ENCODE measurements around the gene RGS5. TPM values are rescaled to one million over a fixed set of nuclear protein-coding genes. Genes with fewer than 3 reads are reported as not detected.

The RGS5 gene
- total RNA-seq, 2 experiments from 2014 or later = 1.7 to 2.7 TPM

DNA sequence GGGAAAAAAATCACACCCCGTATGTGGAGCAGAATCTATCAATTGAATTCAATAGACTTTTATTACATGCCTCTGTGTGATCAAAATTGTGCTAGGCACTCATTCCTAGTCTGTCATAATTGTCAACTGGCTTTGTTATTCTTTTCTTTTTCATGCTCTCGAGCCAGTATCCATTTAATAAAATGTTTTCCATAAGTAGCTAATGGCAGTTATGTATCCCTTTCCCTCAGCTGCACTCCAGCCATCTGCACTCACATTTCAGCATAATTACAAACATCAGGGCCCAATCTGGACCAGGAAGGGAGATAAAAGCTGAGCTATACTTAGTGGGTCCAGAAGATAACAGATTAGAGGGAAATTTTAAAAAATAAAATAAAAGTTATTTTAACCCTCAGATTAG lies 15.9 kb downstream of the RGS5 start:
- CTCF ChIA-PET = no interaction called here
- POLR2A ChIA-PET = no interaction called here

DNA sequence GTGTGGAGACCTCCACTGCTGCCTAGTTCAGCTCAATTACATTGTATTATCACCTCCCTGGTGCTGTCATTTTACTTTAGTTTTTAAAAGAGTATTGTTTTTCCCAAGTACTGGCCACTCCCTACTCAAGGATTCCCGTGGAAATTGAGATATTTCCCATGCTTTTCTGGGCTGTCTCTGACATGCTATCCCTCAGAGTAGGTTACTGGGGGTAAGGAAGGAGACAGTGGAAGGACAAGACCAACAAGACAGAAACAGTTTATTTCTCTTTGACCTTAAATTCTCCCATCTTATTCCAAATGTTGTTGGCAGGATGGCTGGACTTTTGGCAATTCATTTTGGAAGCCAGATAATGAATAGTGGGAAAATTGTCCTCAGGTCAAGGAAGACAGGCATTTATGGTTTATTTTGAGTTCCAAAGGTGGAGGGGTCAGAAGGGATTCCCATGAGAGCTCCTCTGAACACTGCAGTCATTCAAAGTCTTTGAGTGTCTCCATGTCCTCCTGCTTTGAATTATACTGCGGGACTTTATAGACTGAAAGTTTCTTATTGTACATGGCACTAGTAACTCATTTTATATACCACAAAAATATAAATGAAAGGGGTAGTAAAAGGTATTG lies 20.3 kb downstream of the RGS5 start:
- CTCF ChIA-PET = no interaction called here
- POLR2A ChIA-PET = no interaction called here

DNA sequence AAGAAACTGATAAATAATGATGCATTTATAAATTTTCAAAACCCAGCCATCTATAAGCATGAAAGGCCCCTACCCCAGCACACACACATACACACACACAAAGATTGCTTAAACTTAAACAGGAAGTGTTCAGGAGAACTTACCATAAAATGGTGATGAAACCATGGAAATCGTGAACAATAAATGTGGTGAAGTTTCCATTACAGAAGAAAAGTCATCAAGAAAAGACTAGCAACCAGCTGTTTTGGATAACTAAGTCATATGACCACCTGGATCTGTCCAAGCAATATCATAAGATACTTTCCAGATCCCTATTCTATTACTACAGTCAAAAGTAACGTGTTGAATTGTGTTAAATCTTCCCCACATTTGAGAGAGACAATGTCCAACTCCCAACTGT lies 24.1 kb downstream of the RGS5 start:
- ChIA-PET CTCF (no interaction called here), POLR2A (no interaction called here)

DNA sequence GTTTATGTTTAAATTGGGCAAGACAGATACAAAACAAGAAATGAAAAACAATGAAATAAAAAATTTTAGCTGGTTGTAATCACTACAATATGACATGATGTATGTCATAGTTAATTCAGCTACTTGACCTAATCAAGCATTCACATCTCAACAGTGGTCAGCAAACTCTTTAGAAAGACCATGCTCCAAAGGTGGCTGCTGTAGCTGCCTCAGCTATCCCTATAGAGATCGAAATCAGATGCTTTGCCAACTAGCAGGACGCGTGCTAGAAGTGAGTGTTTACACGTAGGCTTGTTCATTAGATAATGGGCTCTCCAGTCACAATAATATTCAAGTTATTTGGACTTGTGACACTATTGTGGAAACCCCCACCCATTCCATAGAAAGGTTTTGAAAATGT lies 25.9 kb downstream of the RGS5 start:
- ChIA-PET POLR2A (no interaction called here), CTCF (interaction anchor here (0.6 kb wide), 1 partner anchor 145 kb away, joined by 3 read pairs; no protein-coding TSS in a partner anchor)

DNA sequence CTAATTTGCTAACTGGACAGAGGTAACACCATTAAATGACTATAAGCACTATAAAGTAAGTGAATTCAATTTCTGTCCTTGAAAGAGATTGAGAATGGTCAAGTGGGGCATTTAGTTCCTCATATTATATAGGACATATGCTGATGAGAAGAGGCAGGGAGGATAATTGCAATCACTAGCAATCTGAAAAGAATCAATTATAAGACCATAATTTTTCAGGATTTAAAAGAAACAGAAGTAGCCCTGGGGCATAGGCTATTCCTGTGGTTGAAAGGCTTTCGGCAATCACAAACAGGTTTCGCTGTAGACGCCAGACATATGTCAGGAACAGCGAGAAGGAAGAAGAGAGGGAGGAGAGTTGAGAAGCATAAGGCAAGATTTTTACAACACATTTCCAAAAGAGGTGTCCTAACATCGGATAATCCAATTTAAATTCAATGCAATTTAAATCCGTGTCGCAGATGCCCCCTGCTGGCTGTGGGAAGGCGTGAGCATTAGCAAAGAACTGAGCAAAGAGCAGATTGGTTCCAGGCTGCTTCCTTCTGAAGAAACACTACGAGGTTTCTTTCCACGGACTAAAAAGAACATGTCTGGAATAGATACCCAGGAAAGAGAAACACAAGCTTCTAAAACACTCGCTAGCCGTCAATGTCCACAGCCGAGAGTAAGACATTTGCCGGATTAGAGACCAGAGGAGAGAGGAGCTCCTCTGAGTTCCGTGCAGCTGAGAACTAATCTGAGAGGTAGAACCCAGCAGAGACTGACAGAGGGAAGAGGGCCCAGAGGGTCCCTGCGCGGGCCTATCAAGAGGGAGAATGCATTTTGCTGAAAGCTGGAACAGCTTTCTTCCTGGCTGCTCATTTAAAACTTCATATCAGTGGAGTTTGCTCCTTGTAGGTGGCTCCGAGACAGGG lies 27.9 kb downstream of the RGS5 start:
- POLR2A ChIA-PET = no interaction called here
- CTCF ChIA-PET = interaction anchor here (1.2 kb wide), 1 partner anchor 321 kb away, joined by 5 read pairs; no protein-coding TSS in a partner anchor

DNA sequence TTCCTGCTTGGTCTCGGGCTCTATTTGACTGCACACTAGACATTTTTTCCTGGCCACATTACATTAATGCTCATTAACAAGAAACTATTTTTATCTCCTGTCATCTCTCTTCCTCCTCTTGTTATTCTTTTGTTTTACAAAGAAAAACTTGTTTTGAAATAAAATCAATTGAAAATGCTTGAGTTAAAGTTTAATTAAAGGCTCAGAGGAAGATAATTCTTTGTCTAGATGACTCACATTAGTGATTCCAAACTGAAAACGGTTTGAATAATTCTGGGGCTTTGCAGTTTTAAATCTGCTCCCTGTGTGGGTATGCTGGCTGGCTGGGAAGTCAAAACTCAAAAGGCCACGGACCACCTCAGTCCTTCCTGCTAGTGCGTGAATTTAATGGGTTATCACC lies 29.6 kb downstream of the RGS5 start:
- ChIA-PET POLR2A (no interaction called here), CTCF (no interaction called here)

DNA sequence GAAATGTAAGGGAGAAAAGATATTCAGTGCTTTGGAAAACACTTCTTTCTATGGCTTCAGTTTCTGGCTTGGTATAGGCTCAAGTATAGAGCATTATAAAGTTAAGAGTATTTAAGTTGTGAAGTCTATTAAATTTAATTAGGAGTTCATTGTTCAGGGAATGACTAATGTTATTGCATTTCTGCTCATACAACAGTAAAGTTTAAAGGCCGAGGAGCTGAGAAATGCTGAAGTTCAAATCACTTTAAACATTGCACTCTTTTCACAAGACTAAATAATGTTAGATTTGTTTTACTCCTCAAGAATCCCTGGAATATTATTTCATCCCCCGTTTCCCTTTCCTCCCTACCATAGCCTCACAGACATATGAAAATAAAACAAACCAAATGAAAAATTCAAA lies 30.1 kb downstream of the RGS5 start:
- ChIA-PET POLR2A (no interaction called here), CTCF (no interaction called here)

DNA sequence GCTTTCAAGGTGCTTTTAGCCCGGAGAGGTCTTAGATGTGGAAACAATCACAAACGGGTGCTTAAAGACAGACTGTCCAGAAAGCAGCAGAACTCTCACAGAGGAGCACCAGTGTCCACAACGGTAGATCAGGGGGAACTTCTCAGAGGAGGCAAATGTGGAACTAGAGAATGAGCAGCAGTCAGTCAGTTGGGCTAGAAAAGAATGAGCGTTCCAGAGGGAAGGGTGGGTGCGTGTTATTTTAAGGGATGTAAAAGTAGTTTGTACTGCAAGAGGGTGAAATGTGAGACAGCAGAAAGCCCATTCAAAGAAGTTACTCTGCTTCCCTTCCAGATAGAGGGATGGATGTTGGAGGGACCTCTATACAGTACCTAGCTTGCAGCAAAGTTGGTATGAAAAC lies 30.9 kb downstream of the RGS5 start:
- CTCF ChIA-PET = no interaction called here
- POLR2A ChIA-PET = no interaction called here

DNA sequence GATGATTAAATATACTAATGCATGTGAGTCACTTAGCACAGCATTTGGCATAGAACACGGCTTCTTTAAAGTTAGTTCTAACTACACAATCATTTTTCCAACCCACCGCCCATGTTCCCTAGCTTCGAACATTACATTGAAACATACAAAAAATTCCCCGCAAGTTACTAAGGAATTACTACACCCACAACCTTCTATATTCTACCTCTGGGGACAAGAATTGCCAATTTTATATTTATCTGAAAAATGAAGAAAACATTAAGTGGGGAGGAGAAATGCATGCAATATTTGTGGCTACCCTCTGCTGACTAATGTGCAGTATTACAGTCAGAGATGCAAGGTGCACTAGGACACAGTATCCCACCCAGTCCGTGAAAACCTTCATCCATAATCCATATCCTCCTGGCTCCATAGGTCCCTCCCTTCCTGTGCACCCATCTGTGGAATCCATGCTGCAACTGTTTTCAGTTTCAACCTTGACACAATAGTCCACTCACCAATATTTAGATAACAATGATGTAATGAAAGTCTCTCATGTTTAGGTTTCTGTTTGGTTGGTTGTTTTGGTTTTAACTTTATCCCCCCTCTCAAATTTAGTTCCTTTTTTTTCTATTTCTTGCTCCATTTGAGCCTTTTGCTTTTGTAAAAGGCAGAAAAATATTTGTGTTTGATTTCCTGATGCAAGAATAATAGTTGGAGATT lies 31.6 kb downstream of the RGS5 start:
- CTCF ChIA-PET = no interaction called here
- POLR2A ChIA-PET = no interaction called here

DNA sequence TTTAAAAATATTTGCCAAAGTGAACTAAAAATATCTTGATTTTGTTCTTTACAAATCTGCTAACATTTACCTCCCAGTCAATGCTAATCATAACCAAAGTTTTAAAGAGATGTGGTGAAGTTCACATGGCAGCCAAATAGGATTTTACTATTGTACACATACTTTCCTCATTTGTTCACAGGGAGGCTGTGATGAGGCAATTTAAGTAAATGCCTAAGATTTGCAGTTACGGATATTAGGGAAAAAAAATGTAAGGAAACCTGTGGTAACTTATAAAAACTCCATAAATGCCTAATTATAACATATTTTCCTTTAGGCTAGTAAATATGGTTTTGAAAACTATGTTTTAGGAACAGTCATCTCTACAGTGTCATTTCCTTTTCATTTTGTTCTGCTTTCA lies 32.4 kb downstream of the RGS5 start:
- POLR2A ChIA-PET = no interaction called here
- CTCF ChIA-PET = no interaction called here

DNA sequence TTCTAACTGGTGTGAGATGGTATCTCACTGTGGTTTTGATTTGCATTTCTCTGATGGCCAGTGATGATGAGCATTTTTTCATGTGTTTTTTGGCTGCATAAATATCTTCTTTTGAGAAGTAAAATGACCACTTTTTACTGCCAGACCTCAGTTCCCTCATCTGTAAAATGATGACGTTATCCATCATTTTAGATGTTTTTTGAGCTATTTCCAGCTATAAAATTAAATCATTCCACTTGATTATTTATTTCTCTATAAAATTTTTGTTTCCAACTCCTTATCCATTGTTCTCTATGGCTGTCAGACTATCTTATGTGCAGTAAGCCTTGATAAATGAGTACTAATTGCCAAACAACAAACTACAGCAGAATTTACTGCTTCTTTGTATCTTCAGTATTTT lies 33.2 kb downstream of the RGS5 start:
- ChIA-PET CTCF (no interaction called here), POLR2A (no interaction called here)

DNA sequence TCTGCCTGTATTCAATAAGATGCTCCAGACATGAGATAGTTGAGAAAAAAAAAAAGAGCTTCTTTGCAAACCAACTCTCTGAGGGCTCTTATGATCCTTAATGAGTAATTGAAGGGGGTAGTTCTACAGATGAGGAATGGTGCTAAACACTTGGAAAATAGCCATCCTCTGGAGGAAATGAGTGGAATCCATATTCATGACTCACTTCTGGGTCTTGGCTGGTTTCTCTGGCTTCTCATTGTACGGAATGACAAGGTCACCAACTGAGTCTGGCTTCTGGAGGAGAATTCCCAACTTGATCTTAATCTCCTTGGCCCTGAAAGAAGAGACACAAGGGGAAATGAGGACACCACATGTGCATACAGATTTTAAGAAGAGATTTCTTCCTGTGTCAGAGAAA lies 34.7 kb downstream of the RGS5 start:
- CTCF ChIA-PET = no interaction called here
- POLR2A ChIA-PET = no interaction called here

DNA sequence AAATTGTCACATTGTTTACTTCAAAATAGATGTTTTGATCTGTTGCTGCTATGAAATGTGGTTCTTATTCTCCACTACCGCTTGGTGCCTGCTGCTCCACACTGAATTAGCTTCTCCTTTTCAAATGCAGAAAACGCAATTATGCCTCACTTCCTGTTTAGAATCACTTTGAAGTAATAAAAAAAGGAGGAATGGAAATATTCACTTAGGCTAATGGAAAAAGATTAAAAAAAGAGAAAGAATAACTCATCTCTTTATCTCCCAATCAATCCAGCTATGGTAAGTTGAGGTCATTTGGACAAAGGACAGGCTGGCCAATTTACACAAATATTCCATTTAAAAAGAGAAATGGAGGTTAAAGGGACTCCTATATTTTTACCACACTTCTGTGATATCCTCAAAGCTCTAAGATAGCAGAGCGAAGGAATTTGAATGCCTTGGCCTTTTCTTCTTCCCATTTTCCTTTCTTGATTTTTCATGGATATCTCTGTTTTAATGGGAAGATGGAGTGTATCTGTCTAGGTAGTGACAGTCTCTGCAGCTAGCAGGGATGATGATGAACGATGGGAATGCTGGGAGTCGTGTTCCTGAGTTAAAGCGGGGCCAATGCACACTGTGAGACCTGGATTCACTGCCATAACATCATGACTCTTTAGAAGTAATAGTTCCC lies 35.7 kb downstream of the RGS5 start:
- ChIA-PET POLR2A (no interaction called here), CTCF (no interaction called here)

DNA sequence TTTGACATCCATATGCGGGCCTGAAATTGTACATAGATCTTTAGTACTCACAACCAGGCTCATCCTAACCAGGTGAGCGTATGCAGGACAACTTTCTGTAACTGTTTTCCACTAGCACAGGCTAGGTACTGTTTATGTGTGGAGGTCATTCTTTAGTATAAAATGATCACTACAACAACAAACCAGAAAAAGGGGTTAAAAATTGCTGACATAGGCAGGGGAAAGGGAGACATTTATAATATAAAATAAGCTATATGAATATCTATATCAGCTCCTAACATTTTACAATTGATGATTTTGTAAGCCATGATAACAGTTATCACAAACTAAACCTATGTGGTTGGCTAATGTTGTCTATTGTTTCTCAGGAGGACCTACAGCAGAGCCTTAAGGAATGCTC lies 37.6 kb downstream of the RGS5 start:
- POLR2A ChIA-PET = no interaction called here
- CTCF ChIA-PET = no interaction called here

DNA sequence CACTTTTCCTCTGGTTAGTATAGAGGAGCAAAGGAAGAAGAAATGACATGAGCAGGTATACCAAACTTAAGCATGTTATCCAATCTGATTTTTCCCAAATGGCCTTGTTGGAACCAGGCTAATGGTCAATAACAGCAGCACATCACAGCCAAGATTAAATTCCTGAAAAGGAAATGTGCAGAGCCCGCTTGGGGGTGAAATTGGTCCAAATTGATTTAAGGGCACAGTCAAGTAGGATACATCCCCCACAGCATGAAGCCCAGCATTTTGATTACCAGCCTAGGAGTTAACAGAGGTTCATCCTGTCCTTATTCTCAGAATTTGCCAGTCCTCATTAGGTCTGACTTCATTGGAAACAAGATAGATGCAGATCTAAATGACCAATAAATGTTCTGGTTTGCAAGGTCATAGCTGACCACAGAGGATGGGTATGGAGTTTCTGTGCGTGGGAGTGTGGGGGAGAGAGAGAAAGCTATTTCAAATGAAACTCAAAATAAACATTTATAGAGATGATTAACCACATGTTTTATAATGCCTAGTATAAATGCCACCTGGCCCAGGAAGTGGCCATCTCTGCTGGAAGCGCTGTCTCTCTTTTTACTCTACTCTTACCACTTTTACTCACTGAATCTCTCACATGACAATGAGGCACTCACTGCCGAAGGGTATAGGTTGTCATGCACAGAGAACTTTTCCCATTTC lies 38.7 kb downstream of the RGS5 start:
- ChIA-PET CTCF (no interaction called here), POLR2A (no interaction called here)

DNA sequence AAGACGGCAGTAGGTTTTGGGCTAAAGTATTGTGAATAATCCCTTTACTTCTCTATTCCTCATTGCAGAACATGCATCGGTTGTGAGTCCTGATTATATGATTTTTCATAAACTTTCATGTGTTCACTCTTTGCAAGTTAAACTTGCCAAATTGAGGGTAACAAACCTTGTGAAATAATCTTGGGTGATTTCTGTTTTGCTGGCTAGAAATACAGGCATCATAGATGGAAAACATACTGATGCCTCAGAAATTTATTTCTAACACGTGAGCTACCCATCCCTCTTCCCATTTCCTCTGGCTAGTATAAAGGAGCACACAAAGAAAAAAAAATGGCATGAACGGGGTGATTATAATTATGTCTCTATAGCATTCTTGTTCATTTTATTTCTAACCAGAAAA lies 39.6 kb downstream of the RGS5 start:
- ChIA-PET CTCF (no interaction called here), POLR2A (no interaction called here)

DNA sequence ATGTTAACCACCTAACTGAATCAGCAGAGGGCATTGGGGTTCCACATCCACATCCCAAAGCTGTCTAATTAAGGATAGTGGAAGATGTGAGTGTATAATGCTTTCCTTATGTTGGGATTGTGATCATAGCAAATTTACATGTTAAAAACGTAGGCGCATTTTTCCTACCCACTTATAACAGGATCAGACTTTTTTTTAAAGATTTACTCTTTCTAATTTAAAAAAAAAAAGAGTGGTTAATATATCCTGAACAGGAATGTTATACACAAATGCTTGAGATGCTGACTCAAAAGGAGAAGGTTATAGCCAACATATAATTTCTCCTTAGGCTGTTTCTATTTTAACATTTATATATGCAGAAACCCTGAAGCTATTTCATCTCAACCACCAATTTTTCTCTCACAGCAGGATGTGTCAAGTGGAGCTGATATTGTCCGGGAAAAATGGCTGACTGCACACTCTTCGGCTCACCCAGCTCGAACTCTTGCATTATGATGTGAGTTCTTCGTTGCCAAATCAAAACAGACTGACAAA lies 40.3 kb downstream of the RGS5 start:
- ChIA-PET POLR2A (no interaction called here), CTCF (no interaction called here)

DNA sequence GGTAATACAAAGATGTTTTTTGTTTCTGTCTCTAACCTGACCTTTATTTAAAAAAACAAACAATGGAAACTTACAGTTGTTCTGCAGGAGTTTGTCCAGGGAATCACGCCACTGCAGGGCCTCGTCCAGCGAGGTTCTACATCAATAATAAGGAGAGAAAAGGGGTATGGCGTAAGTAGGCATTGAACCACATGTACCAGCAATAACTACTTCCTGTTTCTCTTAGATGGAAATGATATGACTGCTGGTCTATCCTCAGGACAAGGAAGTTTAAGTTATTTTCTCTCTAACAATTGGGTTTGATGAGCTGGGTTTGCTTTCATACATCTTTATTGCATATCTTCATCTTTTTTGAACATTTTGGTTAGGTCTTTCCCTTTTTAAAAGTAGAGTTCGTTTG lies 40.9 kb downstream of the RGS5 start:
- CTCF ChIA-PET = no interaction called here
- POLR2A ChIA-PET = no interaction called here

DNA sequence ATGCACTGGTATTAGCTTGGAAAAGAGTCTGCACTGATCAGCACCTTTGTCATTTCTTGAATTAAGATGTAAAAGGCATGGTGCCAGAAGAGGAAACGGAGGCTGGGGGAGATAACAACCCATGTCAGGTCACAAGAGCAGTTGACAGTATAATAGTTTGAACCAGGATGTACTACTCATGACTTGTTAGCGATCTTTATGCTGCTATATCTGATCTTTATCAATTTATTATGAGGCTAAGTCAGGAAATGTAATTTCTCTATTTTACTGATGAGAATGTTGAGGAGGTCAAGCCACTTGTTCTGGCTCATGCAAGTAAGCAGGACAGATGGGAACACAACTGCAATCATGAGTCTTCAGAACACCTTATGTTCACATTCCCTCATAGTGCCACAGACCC lies 41.4 kb downstream of the RGS5 start:
- CTCF ChIA-PET = interaction anchor here (0.6 kb wide), 1 partner anchor 910 kb away, joined by 3 read pairs; no protein-coding TSS in a partner anchor

DNA sequence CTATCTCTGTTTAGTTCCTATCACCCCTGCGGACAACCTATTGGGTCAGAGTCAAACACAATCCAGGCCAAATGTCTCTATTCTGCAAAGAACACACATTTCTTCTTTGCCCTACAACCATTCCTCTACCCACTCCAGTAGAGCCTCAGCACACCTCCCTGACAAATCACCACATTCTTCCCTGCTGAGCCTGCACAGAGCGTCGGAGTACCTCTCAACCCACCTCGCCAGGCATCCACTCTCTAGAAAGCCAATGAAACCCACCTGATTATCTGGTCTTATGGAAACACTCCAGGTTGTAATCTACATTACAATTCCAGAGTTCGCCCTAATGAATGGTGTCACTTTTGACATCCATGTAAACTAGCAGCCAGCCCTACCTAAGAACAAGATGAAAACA lies 47.1 kb downstream of the RGS5 start:
- ChIA-PET POLR2A (no interaction called here), CTCF (no interaction called here)

More for the DNA sequence above, 41.4 kb downstream of the RGS5 start:
- POLR2A ChIA-PET = no interaction called here
